ENCODE results near the gene LGALS3BP. TPM values are rescaled to one million over a fixed set of nuclear protein-coding genes. Genes with fewer than 3 reads are reported as not detected.

The LGALS3BP gene
- total RNA-seq, 1 experiment from 2014 or later: 507 TPM

DNA sequence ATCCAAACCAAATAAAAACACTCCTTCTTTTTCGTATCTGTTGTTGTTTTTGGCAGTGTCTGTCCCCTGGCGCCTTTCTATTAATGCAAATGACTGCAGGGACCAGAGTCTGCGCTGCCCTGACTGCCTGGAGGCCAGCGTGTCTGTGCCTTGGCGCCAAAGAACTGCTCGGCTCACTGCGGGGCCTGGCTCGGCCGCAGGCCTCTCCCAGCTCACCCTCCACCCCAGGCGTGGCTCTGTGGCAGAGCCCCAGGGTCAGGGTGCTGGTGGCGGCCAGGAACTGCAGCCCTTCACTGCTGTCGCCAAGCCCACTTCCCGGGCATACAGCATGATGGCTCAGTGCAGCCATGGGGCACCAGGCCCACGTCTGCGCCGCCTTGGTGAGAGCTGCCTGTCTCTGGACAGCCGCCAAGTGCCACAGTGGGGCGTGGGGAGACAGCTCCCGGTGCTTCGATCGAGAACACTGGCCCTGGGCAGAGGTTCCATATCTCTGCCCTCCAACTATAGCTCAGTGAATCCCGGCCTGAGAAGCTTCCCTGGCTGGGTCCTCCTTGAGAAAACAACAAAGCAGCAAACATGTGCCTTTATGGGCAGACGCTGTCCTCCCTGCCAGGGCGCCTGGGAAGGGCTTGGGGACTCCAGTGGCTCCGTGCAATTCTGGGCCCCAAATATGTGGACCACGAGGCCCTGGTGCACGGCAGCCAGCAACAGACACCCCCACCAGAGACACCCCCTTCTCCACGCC lies 18.8 kb upstream of the LGALS3BP start:
- TF ChIP-seq CTCF (conservative IDR thresholded peaks at IDR 0.05): no peak
- TF ChIP-seq EZH2 (IDR thresholded peaks at IDR 0.05; ENCODE audit: low read depth): no peak
- Histone ChIP-seq H2AFZ (no peak overlapping the region), H3K36me3 (ENCODE audit: low read depth) (peaks cover 10% of the 10 kb centered on the region; the same call in 1 of the 2 replicates), H3K9me3 (ENCODE audit: insufficient read depth, low read depth) (no peaks in the 10 kb centered on the region), H3K27me3 (ENCODE audit: insufficient read depth, low read depth) (no peaks in the 10 kb centered on the region), H3K79me2 (ENCODE audit: low read depth) (peaks cover 83% of the 10 kb centered on the region), H3K27ac (no peak overlapping the region), H3K4me3 (no peak overlapping the region), H4K20me1 (ENCODE audit: insufficient read depth) (peaks cover 4% of the 10 kb centered on the region), H3K4me1 (replicated peaks; ENCODE audit: insufficient read depth) (peaks cover 34% of the 10 kb centered on the region), H3K9me2 (ENCODE audit: insufficient read depth) (no peaks in the 10 kb centered on the region), H3K4me2 (no peak overlapping the region), H3F3A (ENCODE audit: insufficient read depth, low read depth) (peaks cover 26% of the 10 kb centered on the region)
- DNase-seq: peak in 1 of 2 experiments; percentile 79
- intact Hi-C loops (cut with micrococcal nuclease; ENCODE audit: unreplicated experiment): no loop called here
- CTCF ChIA-PET: interaction anchor here (0.6 to 1.2 kb wide), 2 partner anchors 19 to 80 kb away, joined by 3 read pairs; partner anchors contain the start of gene LGALS3BP
- POLR2A ChIA-PET (ENCODE audit: unreplicated experiment): interaction anchor here (0.7 kb wide), 1 partner anchor 180 kb away, joined by 3 read pairs; no protein-coding TSS in a partner anchor
- no TSS peak for BruUV-seq (replicated peaks)

- Histone ChIP-seq H2AFZ (no peak overlapping the region), H3K36me3 (ENCODE audit: low read depth) (peaks cover 16% of the 10 kb centered on the region; the same call in 1 of the 2 replicates), H3K9me2 (ENCODE audit: insufficient read depth) (no peaks in the 10 kb centered on the region), H3K4me3 (no peak overlapping the region), H3K79me2 (ENCODE audit: low read depth) (peaks cover 83% of the 10 kb centered on the region), H3K27ac (no peak overlapping the region), H3K9me3 (ENCODE audit: insufficient read depth, low read depth) (no peaks in the 10 kb centered on the region), H3K4me2 (no peak overlapping the region), H3K4me1 (replicated peaks; ENCODE audit: insufficient read depth) (peaks cover 34% of the 10 kb centered on the region), H4K20me1 (ENCODE audit: insufficient read depth) (peaks cover 4% of the 10 kb centered on the region), H3K27me3 (ENCODE audit: insufficient read depth, low read depth) (no peaks in the 10 kb centered on the region), H3F3A (ENCODE audit: insufficient read depth, low read depth) (peaks cover 26% of the 10 kb centered on the region)
- BruUV-seq (replicated peaks): no TSS peak
- no peak for TF ChIP-seq CTCF (conservative IDR thresholded peaks at IDR 0.05)
- no peak for TF ChIP-seq EZH2 (IDR thresholded peaks at IDR 0.05; ENCODE audit: low read depth)
- CTCF ChIA-PET: interaction anchor here (0.6 to 1.2 kb wide), 2 partner anchors 18 to 80 kb away, joined by 3 read pairs; partner anchors contain the start of gene LGALS3BP
- POLR2A ChIA-PET (ENCODE audit: unreplicated experiment): no interaction called here
- intact Hi-C loops (cut with micrococcal nuclease; ENCODE audit: unreplicated experiment): loop anchor here (2.0 kb wide), 1 partner anchor 19 kb away; no protein-coding TSS in a partner anchor
- DNase-seq: no peak
Observed at GRCh38 chr17:78997881-78998280, 18.2 kb upstream of the LGALS3BP start.

GRCh38 chr17:78997231-78997741 lies 17.6 kb upstream of the LGALS3BP start:
- no TSS peak for BruUV-seq (replicated peaks)
- H3F3A ChIP-seq (ENCODE audit: insufficient read depth, low read depth): peaks cover 26% of the 10 kb centered on the region
- no peak overlapping the region for H2AFZ ChIP-seq
- DNase-seq: no peak
- no peak overlapping the region for H3K4me3 ChIP-seq
- H3K27ac ChIP-seq: peak overlapping the region; percentile 62
- ChIA-PET POLR2A (ENCODE audit: unreplicated experiment) (interaction anchor here (0.6 to 1.4 kb wide), 2 partner anchors 11 to 78 kb away, joined by 6 to 9 read pairs; partner anchors contain the start of gene ENGASE), CTCF (no interaction called here)
- peaks cover 4% of the 10 kb centered on the region for H4K20me1 ChIP-seq (ENCODE audit: insufficient read depth)
- no peaks in the 10 kb centered on the region for H3K27me3 ChIP-seq (ENCODE audit: insufficient read depth, low read depth)
- no peaks in the 10 kb centered on the region for H3K9me2 ChIP-seq (ENCODE audit: insufficient read depth)
- H3K9me3 ChIP-seq (ENCODE audit: insufficient read depth, low read depth): no peaks in the 10 kb centered on the region
- peaks cover 22% of the 10 kb centered on the region for H3K36me3 ChIP-seq (ENCODE audit: low read depth)
- H3K4me2 ChIP-seq: peak overlapping the region; percentile 50; the same call in 1 of the 2 replicates
- intact Hi-C loops (cut with micrococcal nuclease; ENCODE audit: unreplicated experiment): loop anchor here (2.0 kb wide), 1 partner anchor 20 kb away; no protein-coding TSS in a partner anchor
- H3K79me2 ChIP-seq (ENCODE audit: low read depth): peaks cover 81% of the 10 kb centered on the region
- no peak for TF ChIP-seq CTCF (conservative IDR thresholded peaks at IDR 0.05)
- TF ChIP-seq EZH2 (IDR thresholded peaks at IDR 0.05; ENCODE audit: low read depth): no peak
- H3K4me1 ChIP-seq (replicated peaks; ENCODE audit: insufficient read depth): peaks cover 34% of the 10 kb centered on the region

Data from PC-9 (cell line).